Thyroid gland (tissue), 4 donors: ENCODE data around the gene IFT81.

ENCODE experiments used
- CTCF ChIP-seq, 6 experiments: fragments of 200-600 bp in 3 of 6; fragments of 450-650 bp in 3 of 6; sonication (generic) in 3 of 6; IDR thresholded peaks; one replicate each; pipeline ENCODE4 v1.5.1; 2016 to 2019; ENCODE audit warnings: antibody characterized with exemption in 6 of 6, mild to moderate bottlenecking in 2 of 6, inconsistent platforms in 1 of 6, moderate library complexity in 1 of 6
- POLR2A ChIP-seq, 2 donors: fragments of 450-650 bp; IDR thresholded peaks; one replicate each; pipeline ENCODE4 v1.6.1; 2017; ENCODE audit warnings: antibody characterized with exemption in 2 of 2, mild to moderate bottlenecking in 2 of 2, moderate library complexity in 1 of 2

DNA sequence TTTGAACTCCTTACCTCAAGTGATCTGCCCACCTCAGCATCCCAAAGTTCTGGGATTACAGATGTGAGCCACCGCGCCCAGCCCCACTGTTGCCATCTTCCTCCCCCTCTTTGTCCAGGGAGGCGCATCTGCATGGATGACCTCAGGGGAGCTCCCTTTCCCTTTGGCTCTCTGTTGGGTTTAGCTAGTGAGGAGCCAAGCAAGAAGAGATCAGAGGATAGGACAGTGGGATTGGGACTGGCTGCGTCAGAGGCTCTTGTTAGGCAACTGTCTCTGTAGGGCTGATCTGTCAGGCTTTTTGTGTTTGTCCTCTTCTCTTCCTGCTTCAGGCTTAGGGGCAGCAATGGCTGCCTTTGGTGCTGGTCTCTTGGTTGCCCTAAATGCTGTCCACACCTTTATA is 8.5 kb upstream of the IFT81 start:
- no peak for TF ChIP-seq CTCF (IDR thresholded peaks at IDR 0.05)
- TF ChIP-seq POLR2A (IDR thresholded peaks at IDR 0.05): no peak
